GM18505 (cell line): Measurements from ENCODE around the gene SNCAIP.

ENCODE experiments used
- ATAC-seq: cut with Tn5 transposase; IDR thresholded peaks from one replicate; pipeline ENCODE4 v1.9.1; 2021; ENCODE audit not compliant: unreplicated experiment
- POLR2A ChIP-seq: IDR thresholded peaks from 4 replicates; pipeline ENCODE4 v1.6.1; 2011; ENCODE audit warnings: borderline replicate concordance; ENCODE audit not compliant: insufficient read depth, insufficient read length; ENCODE audit errors: extremely low read depth

SNCAIP gene

DNA sequence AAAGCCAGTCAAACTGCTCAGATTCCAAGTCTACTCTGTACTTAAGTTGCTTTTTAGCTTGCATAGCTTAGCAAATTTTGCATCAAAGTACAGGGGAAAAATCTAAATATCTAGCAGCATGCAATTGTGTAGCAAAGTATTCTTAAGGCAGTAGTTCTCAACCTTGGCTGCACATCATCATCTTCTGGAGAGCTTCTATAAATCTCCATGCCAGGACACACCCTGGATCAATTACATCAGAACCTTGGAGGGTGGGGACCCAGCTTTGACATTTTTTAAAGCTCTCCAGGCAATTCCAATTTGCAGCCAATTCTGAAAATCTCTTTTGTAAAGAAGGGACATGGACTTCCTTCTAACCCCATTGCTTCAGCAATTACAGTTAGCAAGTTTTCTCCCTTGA is 187.5 kb downstream of the SNCAIP start:
- no peak for ATAC-seq

GRCh38 chr5:122500245-122501088 is 188.4 kb downstream of the SNCAIP start:
- no peak for TF ChIP-seq POLR2A
- no peak for ATAC-seq

More for the DNA sequence above, 187.5 kb downstream of the SNCAIP start:
- no peak for TF ChIP-seq POLR2A

DNA sequence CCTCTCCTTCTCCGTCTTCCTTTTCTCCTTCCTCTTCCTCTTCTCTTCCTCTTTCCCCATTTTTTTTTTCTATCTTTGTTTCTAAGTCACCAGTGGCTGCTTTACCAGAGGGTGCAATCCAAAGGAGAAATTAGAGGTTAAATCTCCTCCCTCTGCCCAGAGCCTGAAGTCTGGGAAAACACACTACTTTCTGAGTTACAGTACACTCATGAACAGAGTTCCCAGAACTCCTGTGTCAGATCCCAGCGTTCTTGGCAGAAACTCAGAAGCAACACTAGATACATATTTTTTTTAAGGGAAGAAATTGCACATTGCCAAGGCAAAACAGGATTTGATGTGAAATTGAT is 189.0 kb downstream of the SNCAIP start:
- no peak for TF ChIP-seq POLR2A
- no peak for ATAC-seq

GRCh38 chr5:122507045-122507444 is 195.0 kb downstream of the SNCAIP start:
- ATAC-seq, result no peak
- no peak for TF ChIP-seq POLR2A

GRCh38 chr5:122507581-122507980 is 195.5 kb downstream of the SNCAIP start:
- TF ChIP-seq POLR2A, result no peak
- no peak for ATAC-seq

DNA sequence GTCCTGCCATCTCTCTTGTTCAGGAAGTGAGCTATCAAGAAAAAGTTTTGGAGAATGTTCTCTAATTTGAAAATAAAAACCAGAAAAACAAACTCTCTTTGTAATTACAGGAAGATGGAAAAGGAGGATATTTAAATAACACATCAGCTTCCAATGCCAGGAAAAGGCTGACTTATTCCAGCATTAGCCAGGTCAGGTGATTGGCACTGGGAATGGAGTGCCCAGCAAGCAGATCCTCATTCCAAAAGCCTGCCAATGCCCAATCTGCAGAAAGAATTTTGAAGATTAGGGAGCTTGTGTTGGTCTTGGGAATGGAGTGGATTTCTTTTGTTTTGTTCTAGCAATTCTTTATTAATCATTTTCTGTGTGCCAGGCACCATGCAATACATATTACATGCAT is 196.6 kb downstream of the SNCAIP start:
- no peak for TF ChIP-seq POLR2A
- ATAC-seq, result no peak
